H1 (cell line): Measurements from ENCODE around the gene AMH. TPM values are rescaled to one million over a fixed set of nuclear protein-coding genes. Genes with fewer than 3 reads are reported as not detected.

ENCODE experiments used
- CTCF ChIA-PET: fragments of 300-600 bp; sonication (Branson Sonifier 250); formaldehyde crosslinking; loops from one replicate; lab custom pipeline; 2021; ENCODE audit not compliant: partially characterized antibody; lab: Charles Lee
- POLR2A ChIA-PET: fragments of 300-600 bp; sonication (Branson Sonifier 250); formaldehyde crosslinking; loops from one replicate; lab custom pipeline; 2021; ENCODE audit warnings: inconsistent platforms; ENCODE audit not compliant: partially characterized antibody; lab: Charles Lee
- DNase-seq, 2 experiments: peaks; one replicate each; pipeline versions ENCODE4 v3.0.0 to v3.0.0-alpha.2; 2010 to 2022; ENCODE audit warnings: low spot score in 2 of 2, low read depth in 1 of 2, mixed read lengths in 1 of 2
- FAIRE-seq: peaks from 2 replicates; lab custom pipeline; 2011; peaks lifted over from hg19 to GRCh38; lab: Jason Lieb, UNC
- H2AFZ ChIP-seq: 2 replicates; pipeline ENCODE4 v1.8.1; 2012; ENCODE audit warnings: low read length, inconsistent platforms
- H2AK5ac ChIP-seq: 2 replicates; pipeline ENCODE4 v1.6.1; 2013; ENCODE audit warnings: low read depth, low read length
- H2BK120ac ChIP-seq: replicated peaks from 2 replicates; pipeline ENCODE3; 2013; ENCODE audit warnings: low read depth, low read length, inconsistent platforms
- H2BK12ac ChIP-seq: 2 replicates; pipeline ENCODE4 v1.6.1; 2013; ENCODE audit warnings: low read depth, low read length
- H2BK15ac ChIP-seq: 2 replicates; pipeline ENCODE4 v1.6.1; 2013; ENCODE audit warnings: low read length
- H2BK20ac ChIP-seq: 2 replicates; pipeline ENCODE4 v1.6.1; 2013; ENCODE audit warnings: low read length
- H2BK5ac ChIP-seq: 2 replicates; pipeline ENCODE4 v1.6.1; 2013; ENCODE audit warnings: low read depth, low read length
- H3K14ac ChIP-seq: 2 replicates; pipeline ENCODE4 v1.6.1; 2013; ENCODE audit warnings: inconsistent platforms; ENCODE audit not compliant: insufficient read length
- H3K18ac ChIP-seq: 2 replicates; pipeline ENCODE4 v1.6.1; 2013; ENCODE audit warnings: low read length; ENCODE audit errors: extremely low read depth
- H3K23ac ChIP-seq: 2 replicates; pipeline ENCODE4 v1.6.1; 2013; ENCODE audit warnings: inconsistent platforms; ENCODE audit not compliant: insufficient read length
- H3K23me2 ChIP-seq: 2 replicates; pipeline ENCODE4 v1.6.1; 2013; ENCODE audit warnings: low read depth, low read length
- H3K27ac ChIP-seq: 2 replicates; pipeline ENCODE4 v1.6.1; 2011; ENCODE audit warnings: low read depth, low read length, inconsistent platforms
- H3K27me3 ChIP-seq, 4 experiments: replicated peaks in 1 of 4; 1 replicate in 1 of 4; 2 replicates in 3 of 4; pipeline versions ENCODE4 v1.6.1 to v1.8.1; 2011 to 2013; ENCODE audit warnings: low read length in 3 of 4, mild to moderate bottlenecking in 3 of 4, inconsistent platforms in 2 of 4, mixed read lengths in 2 of 4, moderate library complexity in 1 of 4; ENCODE audit not compliant: control insufficient read depth in 3 of 4, insufficient read depth in 3 of 4; ENCODE audit errors: extremely low read depth in 1 of 4
- H3K36me3 ChIP-seq, 4 experiments: 2 replicates each; pipeline versions ENCODE4 v1.6.1 to v1.8.1; 2011 to 2013; ENCODE audit warnings: mild to moderate bottlenecking in 4 of 4, low read length in 3 of 4, moderate library complexity in 2 of 4, control low read depth in 1 of 4, inconsistent platforms in 1 of 4; ENCODE audit not compliant: insufficient read depth in 4 of 4, control insufficient read depth in 2 of 4
- H3K4ac ChIP-seq: replicated peaks from 2 replicates; pipeline ENCODE3; 2013; ENCODE audit warnings: low read length, low read depth, mixed read lengths, inconsistent platforms; ENCODE audit not compliant: insufficient read length
- H3K4me1 ChIP-seq, 4 experiments: replicated peaks in 1 of 4; 1 replicate in 1 of 4; 2 replicates in 3 of 4; pipeline versions ENCODE4 v1.6.1 to v1.8.1; 2011 to 2013; ENCODE audit warnings: low read length in 3 of 4, inconsistent platforms in 2 of 4, mixed read lengths in 1 of 4; ENCODE audit not compliant: insufficient read depth in 4 of 4, control insufficient read depth in 3 of 4
- H3K4me2 ChIP-seq, 2 experiments: 2 replicates each; pipeline versions ENCODE4 v1.6.1 to v1.8.1; 2011 to 2013; ENCODE audit warnings: low read depth in 2 of 2, low read length in 2 of 2, control low read depth in 1 of 2, inconsistent platforms in 1 of 2, mild to moderate bottlenecking in 1 of 2; ENCODE audit not compliant: insufficient read depth in 1 of 2
- H3K4me3 ChIP-seq, 4 experiments: fragments of 200-600, 300-600 bp in 1 of 4; sonication (generic), shearing (Covaris generic), sonication (Bioruptor Twin) in 1 of 4; 2 replicates each; pipeline versions ENCODE4 v1.5.1 to v1.8.1; 2011 to 2016; ENCODE audit warnings: low read length in 4 of 4, low read depth in 3 of 4, control low read depth in 2 of 4, inconsistent platforms in 2 of 4, mild to moderate bottlenecking in 2 of 4, mixed read lengths in 1 of 4, moderate library complexity in 1 of 4; ENCODE audit not compliant: insufficient read depth in 2 of 4; ENCODE audit errors: extremely low read depth in 1 of 4
- H3K56ac ChIP-seq: replicated peaks from 2 replicates; pipeline ENCODE3; 2013; ENCODE audit warnings: low read depth, mild to moderate bottlenecking, mixed read lengths, low read length, inconsistent platforms; ENCODE audit not compliant: insufficient read length
- H3K79me1 ChIP-seq: 2 replicates; pipeline ENCODE4 v1.6.1; 2013; ENCODE audit warnings: low read depth, low read length, control low read depth
- H3K79me2 ChIP-seq, 2 experiments: 2 replicates each; pipeline versions ENCODE4 v1.6.1 to v1.8.1; 2012 to 2013; ENCODE audit warnings: low read length in 2 of 2, mild to moderate bottlenecking in 2 of 2, inconsistent platforms in 1 of 2; ENCODE audit not compliant: insufficient read depth in 2 of 2, control insufficient read depth in 1 of 2
- H3K9ac ChIP-seq, 4 experiments: replicated peaks in 1 of 4; 1 replicate in 1 of 4; 2 replicates in 3 of 4; pipeline versions ENCODE4 v1.6.1 to v1.8.1; 2011 to 2013; ENCODE audit warnings: low read depth in 3 of 4, low read length in 3 of 4, control low read depth in 2 of 4, mild to moderate bottlenecking in 2 of 4, moderate library complexity in 2 of 4, inconsistent platforms in 1 of 4; ENCODE audit errors: extremely low read depth in 1 of 4
- H3K9me3 ChIP-seq, 2 experiments: 2 replicates each; pipeline versions ENCODE4 v1.6.1 to v1.8.1; 2012 to 2013; ENCODE audit warnings: mild to moderate bottlenecking in 2 of 2, moderate library complexity in 2 of 2, control low read depth in 1 of 2, inconsistent platforms in 1 of 2, low read depth in 1 of 2, low read length in 1 of 2, mixed read lengths in 1 of 2; ENCODE audit not compliant: insufficient read depth in 2 of 2
- H4K20me1 ChIP-seq, 2 experiments: replicated peaks in 1 of 2; 2 replicates each; pipeline versions ENCODE3 to v1.8.1; 2011 to 2013; ENCODE audit warnings: inconsistent platforms in 2 of 2, low read length in 2 of 2, mild to moderate bottlenecking in 1 of 2; ENCODE audit not compliant: insufficient read depth in 2 of 2, control insufficient read depth in 1 of 2
- H4K5ac ChIP-seq: 2 replicates; pipeline ENCODE4 v1.6.1; 2013; ENCODE audit warnings: low read length, low read depth, mixed read lengths, inconsistent platforms; ENCODE audit not compliant: insufficient read length
- H4K8ac ChIP-seq: 2 replicates; pipeline ENCODE4 v1.8.0; 2013; ENCODE audit warnings: mild to moderate bottlenecking, moderate library complexity, low read length, inconsistent platforms; ENCODE audit not compliant: insufficient read depth; ENCODE audit errors: extremely low read depth
- H4K91ac ChIP-seq: replicated peaks from 2 replicates; pipeline ENCODE3; 2013; ENCODE audit warnings: low read length, mixed read lengths, inconsistent platforms; ENCODE audit not compliant: insufficient read length
- WGBS, 2 experiments: shearing (Covaris generic) in 1 of 2; methylation state at CpG; one replicate each; pipeline versions ENCODE4 v1.1.6 to v1.1.7; 2013 to 2015; ENCODE audit warnings: low lambda C conversion rate in 2 of 2, mixed read lengths in 2 of 2, inconsistent platforms in 1 of 2, low coverage in 1 of 2, missing lambda C conversion rate in 1 of 2; ENCODE audit not compliant: insufficient replicate concordance in 2 of 2, insufficient coverage in 1 of 2, insufficient read length in 1 of 2; ENCODE audit errors: extremely low coverage in 1 of 2, missing lambda C conversion rate in 1 of 2; 5-methylcytosine and 5-hydroxymethylcytosine counted together
- polyA plus RNA-seq, 7 experiments: library from polyadenylated mRNA; depleted of rRNA in 3 of 7; stranded (reverse) in 5 of 7; unstranded in 2 of 7; fragments of >200 nt in 5 of 7; fragments of 200-250 nt in 2 of 7; gene quantifications; 1 replicate in 5 of 7; 2 replicates in 1 of 7; 4 replicates in 1 of 7; pipeline versions ENCODE4 v1.2.1 to v1.2.3, GENCODE V29; 2011 to 2013; ENCODE audit warnings: missing spikeins in 2 of 7, mixed read lengths in 2 of 7
- total RNA-seq: library from RNA; stranded (reverse); fragmentation: NEBNext Ultra II Directional; extraction: Animal tissue kit (Norgen Biotek cat#: 25700); gene quantifications from 2 replicates; pipeline ENCODE4 v1.2.1, GENCODE V29; 2021

The AMH gene
- total and polyA plus RNA-seq, 2 of the 8 experiments (the other 6 are each of a cell fraction or from before 2014, with no cell fraction given) = 10.5 to 15.4 TPM

DNA sequence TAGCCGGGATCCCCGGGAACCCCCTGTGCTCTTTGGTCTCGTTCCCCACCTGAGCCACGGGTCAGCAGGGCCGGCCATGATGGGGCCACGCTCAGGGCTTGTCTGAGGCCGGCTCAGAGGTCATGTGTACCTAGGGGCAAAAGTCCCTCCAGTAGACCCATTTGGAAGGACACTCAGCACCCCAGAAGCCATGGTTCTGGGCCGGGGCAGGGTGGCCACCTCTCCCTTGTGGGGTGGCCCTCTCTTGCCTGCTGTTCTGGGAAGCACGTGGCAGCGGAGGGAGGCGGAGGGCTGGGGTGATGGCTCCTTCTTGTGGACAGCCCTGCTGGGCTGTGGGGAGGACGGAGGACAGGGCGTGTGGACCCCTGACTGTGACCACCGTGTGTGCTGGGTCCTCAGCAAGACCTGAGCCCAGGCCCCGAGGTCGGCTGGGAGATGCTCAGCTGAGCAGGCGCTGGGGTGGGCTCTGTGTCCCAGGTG lies 39.3 kb downstream of the AMH start:
- CTCF ChIA-PET = interaction anchor here (0.8 to 5.0 kb wide), 8 partner anchors 11 to 95 kb away, joined by 3 to 46 read pairs (median 6); no protein-coding TSS in a partner anchor
- peaks cover 40 to 63% (median 57%) of the 10 kb centered on the region in 4 experiments for H3K27me3 ChIP-seq
- POLR2A ChIA-PET = interaction anchor here (0.7 to 3.1 kb wide), 10 partner anchors 10 to 86 kb away, joined by 3 to 25 read pairs (median 4); no protein-coding TSS in a partner anchor

More for the DNA sequence above, 39.3 kb downstream of the AMH start:
- Histone ChIP-seq H3K9me3 (no peaks in the 10 kb centered on the region), H3K27ac (no peak overlapping the region), H2AFZ (no peak overlapping the region), H3K56ac (no peak overlapping the region), H2AK5ac (peak overlapping the region; percentile 84; the same call in 1 of the 2 replicates), H2BK120ac (no peak overlapping the region), H3K36me3 (peaks cover 0 to 6% (median 0%) of the 10 kb centered on the region in 4 experiments; a peak in 1 of 8 replicates), H2BK5ac (no peak overlapping the region), H3K79me1 (no peaks in the 10 kb centered on the region), H4K20me1 (peaks cover 0 to 11% of the 10 kb centered on the region in 2 experiments), H3K18ac (no peak overlapping the region), H3K14ac (no peak overlapping the region), H4K8ac (no peak overlapping the region), H3K4me1 (peaks cover 0 to 22% (median 9%) of the 10 kb centered on the region in 4 experiments; a peak in 5 of 7 replicates), H3K4me3 (no peak overlapping the region), H2BK15ac (peak overlapping the region; percentile 75; the same call in 1 of the 2 replicates), H4K91ac (peak overlapping the region; percentile 40), H3K23me2 (peaks cover 10% of the 10 kb centered on the region; the same call in 1 of the 2 replicates), H3K4ac (no peak overlapping the region), H3K4me2 (no peak overlapping the region), H4K5ac (no peak overlapping the region), H3K79me2 (no peaks in the 10 kb centered on the region), H3K23ac (no peak overlapping the region), H3K9ac (no peak overlapping the region), H2BK20ac (no peak overlapping the region), H2BK12ac (peak overlapping the region; percentile 50; the same call in 1 of the 2 replicates)
- DNase-seq = no peak
- FAIRE-seq = no peak
- WGBS, 2 experiments = 93% methylated on average over 13 of the region's 17 CpGs; no CpG with 5 or more reads in 1 of the 2 experiments
